ENCODE data around the gene SDK1. TPM values are rescaled to one million over a fixed set of nuclear protein-coding genes. Genes with fewer than 3 reads are reported as not detected.

The SDK1 gene
- total RNA-seq, 4 donors from 2014 or later, result under 0.01 to 16.2 (median 7.2) TPM

- no peaks in the 10 kb centered on the region for H3K4me1 ChIP-seq
- TF ChIP-seq POLR2A (IDR thresholded peaks at IDR 0.05) (no peak), CTCF (IDR thresholded peaks at IDR 0.05) (no peak)
- H3K27ac ChIP-seq, result no peak overlapping the region
- no peaks in the 10 kb centered on the region for H3K9me3 ChIP-seq
- DNase-seq, result no peak
- intact Hi-C loops (cut with DNase I; ENCODE audit: low total_unique reads), result no loop called here
- no peak overlapping the region for H3K4me3 ChIP-seq
- H3K36me3 ChIP-seq, result no peaks in the 10 kb centered on the region
- no peaks in the 10 kb centered on the region for H3K27me3 ChIP-seq
Measured at GRCh38 chr7:4226524-4226882, 925.5 kb downstream of the SDK1 start.

GRCh38 chr7:4227105-4228010 lies 926.3 kb downstream of the SDK1 start:
- no peaks in the 10 kb centered on the region for H3K27me3 ChIP-seq
- no peak for DNase-seq
- H3K4me1 ChIP-seq, result no peaks in the 10 kb centered on the region
- no peaks in the 10 kb centered on the region for H3K36me3 ChIP-seq
- H3K9me3 ChIP-seq, result no peaks in the 10 kb centered on the region
- no peak overlapping the region for H3K4me3 ChIP-seq
- TF ChIP-seq POLR2A (IDR thresholded peaks at IDR 0.05) (no peak), CTCF (IDR thresholded peaks at IDR 0.05) (no peak)
- H3K27ac ChIP-seq, result no peak overlapping the region
- intact Hi-C loops (cut with DNase I; ENCODE audit: low total_unique reads), result no loop called here

- Histone ChIP-seq H3K4me1 (no peaks in the 10 kb centered on the region), H3K4me3 (no peak overlapping the region), H3K36me3 (no peaks in the 10 kb centered on the region), H3K9me3 (no peaks in the 10 kb centered on the region), H3K27ac (no peak overlapping the region), H3K27me3 (no peaks in the 10 kb centered on the region)
- TF ChIP-seq CTCF (IDR thresholded peaks at IDR 0.05) (no peak), POLR2A (IDR thresholded peaks at IDR 0.05) (no peak)
- DNase-seq, result no peak
- intact Hi-C loops (cut with DNase I; ENCODE audit: low total_unique reads), result no loop called here
Measured at GRCh38 chr7:4230352-4230751, 929.3 kb downstream of the SDK1 start.

GRCh38 chr7:4233146-4233545 lies 932.1 kb downstream of the SDK1 start:
- intact Hi-C loops (cut with DNase I; ENCODE audit: low total_unique reads), result no loop called here
- no peaks in the 10 kb centered on the region for H3K27me3 ChIP-seq
- DNase-seq, result no peak
- H3K4me3 ChIP-seq, result no peak overlapping the region
- TF ChIP-seq POLR2A (IDR thresholded peaks at IDR 0.05) (no peak), CTCF (IDR thresholded peaks at IDR 0.05) (no peak)
- H3K27ac ChIP-seq, result no peak overlapping the region
- no peaks in the 10 kb centered on the region for H3K9me3 ChIP-seq
- H3K4me1 ChIP-seq, result no peaks in the 10 kb centered on the region
- H3K36me3 ChIP-seq, result no peaks in the 10 kb centered on the region

GRCh38 chr7:4233621-4234497 lies 932.8 kb downstream of the SDK1 start:
- intact Hi-C loops (cut with DNase I; ENCODE audit: low total_unique reads), result no loop called here
- no peaks in the 10 kb centered on the region for H3K27me3 ChIP-seq
- H3K4me1 ChIP-seq, result no peaks in the 10 kb centered on the region
- H3K4me3 ChIP-seq, result no peak overlapping the region
- DNase-seq, result no peak
- no peak for TF ChIP-seq POLR2A (IDR thresholded peaks at IDR 0.05)
- no peaks in the 10 kb centered on the region for H3K36me3 ChIP-seq
- no peaks in the 10 kb centered on the region for H3K9me3 ChIP-seq
- no peak overlapping the region for H3K27ac ChIP-seq

All from uterus (tissue), 4 donors.